GM21360 (cell line): ENCODE results near the gene DOCK8.

ENCODE experiments used
- ATAC-seq: cut with Tn5 transposase; IDR thresholded peaks from one replicate; pipeline ENCODE4 v1.9.1; 2021; ENCODE audit warnings: mild to moderate bottlenecking, moderate library complexity; ENCODE audit not compliant: unreplicated experiment

DOCK8 gene

GRCh38 chr9:487429-487828, 272.8 kb downstream of the DOCK8 start:
- ATAC-seq, result no peak

- no peak for ATAC-seq
Measured at GRCh38 chr9:488448-488847, 273.8 kb downstream of the DOCK8 start.

DNA sequence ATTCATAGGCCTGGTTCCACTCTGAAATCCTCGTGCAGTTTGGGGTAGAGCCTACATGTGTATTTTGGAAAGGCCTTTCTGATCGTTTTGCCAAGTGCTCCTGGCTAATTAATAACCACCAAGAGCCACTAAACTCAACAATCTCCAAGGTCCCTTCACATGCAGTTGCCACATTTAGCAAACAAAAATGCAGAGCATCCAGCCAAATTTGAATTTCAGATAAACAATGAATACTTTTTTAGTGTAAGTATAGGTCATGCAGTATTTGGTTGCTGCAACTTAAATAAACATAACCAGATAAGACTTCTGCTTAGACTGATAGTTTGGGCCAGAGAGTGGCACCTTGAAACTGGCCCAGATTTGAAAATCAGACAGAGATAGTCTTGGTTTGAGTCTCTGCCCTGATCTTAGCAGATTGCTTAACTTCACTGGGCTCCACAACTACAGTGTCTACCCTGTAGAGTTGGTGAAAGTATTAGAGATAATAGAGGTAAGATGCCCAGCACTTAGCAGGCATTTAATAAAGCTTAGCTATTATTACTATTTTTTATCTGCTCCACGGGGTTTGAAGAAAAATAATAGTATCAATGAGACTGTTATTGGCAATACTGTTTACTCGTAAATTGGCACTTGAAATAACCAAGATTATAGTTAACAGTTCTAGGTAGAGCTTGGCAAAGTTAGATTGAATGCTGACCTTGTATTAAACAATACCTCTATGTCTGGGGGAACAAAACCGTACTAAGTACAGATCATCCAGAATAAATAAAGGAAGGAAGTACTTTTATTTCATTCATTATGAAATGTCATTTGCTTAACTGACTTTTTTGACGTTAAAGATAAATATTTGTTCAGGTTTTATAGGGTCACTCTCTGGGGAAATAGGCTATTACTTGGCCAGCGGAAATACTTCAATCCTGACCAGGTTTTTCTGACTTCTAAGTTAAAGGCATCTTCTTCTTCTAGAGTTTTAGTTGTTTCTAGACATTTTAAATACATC, 274.8 kb downstream of the DOCK8 start:
- no peak for ATAC-seq

DNA sequence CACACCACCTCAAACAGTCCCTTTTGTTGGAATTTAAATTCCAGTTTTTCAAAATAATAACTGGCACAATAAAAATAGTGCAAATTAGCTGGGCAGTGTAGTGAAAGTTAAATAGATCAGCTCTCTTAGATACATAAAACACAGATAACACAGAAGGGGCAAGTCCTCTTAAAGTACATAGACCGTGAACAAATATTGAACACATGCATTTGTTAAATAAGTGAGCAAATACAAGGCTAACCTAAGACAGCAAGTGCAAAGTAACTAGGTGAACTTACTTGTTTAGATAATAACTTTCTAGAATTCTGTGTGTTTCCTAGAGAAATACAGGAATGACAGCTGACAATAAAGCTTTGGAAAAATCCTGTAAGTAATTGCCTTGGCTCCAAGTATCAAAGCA, 280.1 kb downstream of the DOCK8 start:
- no peak for ATAC-seq

GRCh38 chr9:495739-496138, 281.1 kb downstream of the DOCK8 start:
- no peak for ATAC-seq

DNA sequence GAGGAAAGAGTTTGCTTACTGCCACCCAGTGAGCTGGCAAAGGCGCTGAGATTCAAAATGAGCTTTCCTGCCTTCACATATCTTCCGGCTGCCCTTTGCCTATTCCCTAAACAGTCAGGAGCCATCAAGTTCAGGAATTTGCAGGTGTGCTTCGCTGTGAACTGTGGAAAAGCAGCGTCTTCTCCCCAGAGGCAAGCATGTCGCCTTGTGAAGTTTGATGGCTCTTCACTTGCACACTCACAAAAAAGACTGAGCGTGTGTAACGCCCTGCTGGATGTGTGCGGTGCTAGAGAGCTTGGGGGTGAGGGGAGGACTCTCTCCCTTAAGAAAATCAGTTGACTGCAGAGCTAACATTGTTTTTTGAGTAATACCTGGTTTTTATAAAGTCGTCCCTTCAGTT, 288.7 kb downstream of the DOCK8 start:
- ATAC-seq, result no peak

DNA sequence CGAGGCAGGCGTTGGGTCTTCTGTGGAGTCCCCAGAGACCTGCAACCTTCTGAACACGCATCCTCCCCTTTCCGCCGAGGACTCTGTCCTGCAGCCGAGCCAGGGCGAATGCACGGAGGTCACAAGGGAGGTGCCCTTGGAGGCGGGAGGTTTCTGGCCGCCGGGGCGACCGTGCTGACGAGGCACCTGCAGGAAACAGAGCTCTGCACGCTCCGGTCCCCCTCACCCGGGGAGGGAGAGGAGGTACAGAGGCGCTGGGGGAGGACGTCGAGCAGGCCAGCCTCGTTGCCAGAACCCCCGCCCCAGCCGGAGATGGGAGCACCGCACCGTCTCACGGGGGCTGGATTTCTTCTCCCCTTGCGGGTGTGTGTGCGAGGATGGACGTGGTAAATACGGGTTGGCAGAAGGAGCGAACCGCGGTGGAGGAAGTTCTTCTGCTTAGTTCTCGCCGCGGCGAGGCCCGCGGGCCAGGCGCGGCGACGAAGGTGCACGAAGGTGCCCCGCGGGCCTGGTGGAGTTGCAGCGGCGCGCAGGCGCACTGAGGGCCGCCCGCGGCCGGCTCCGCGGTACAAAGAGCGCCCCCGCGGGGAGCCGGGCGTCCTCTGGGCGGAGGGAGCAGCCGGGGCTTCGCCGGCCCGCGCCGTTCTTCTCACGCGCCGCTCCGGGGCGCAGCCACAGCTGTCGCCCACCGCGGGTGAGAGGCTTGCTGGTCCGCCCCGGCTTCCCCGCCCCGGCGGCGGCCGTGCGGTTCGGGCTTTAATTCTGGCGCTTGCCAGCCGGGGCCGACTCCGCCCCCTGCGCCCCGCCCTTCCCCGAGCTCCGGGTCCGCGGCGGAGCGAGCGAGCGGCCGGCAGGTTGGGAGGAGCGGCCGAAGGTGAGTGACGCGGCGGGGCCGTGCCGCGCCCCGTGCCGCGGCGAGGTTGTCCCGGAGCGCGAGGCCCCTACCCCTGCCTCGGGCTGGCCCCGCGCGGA, 289.5 kb downstream of the DOCK8 start, which contains the start of gene KANK1:
Gene KANK1, plus strand, starts transcription at position 815 of the 972 bp plus-strand sequence.
- peak; percentile 80 for ATAC-seq

DNA sequence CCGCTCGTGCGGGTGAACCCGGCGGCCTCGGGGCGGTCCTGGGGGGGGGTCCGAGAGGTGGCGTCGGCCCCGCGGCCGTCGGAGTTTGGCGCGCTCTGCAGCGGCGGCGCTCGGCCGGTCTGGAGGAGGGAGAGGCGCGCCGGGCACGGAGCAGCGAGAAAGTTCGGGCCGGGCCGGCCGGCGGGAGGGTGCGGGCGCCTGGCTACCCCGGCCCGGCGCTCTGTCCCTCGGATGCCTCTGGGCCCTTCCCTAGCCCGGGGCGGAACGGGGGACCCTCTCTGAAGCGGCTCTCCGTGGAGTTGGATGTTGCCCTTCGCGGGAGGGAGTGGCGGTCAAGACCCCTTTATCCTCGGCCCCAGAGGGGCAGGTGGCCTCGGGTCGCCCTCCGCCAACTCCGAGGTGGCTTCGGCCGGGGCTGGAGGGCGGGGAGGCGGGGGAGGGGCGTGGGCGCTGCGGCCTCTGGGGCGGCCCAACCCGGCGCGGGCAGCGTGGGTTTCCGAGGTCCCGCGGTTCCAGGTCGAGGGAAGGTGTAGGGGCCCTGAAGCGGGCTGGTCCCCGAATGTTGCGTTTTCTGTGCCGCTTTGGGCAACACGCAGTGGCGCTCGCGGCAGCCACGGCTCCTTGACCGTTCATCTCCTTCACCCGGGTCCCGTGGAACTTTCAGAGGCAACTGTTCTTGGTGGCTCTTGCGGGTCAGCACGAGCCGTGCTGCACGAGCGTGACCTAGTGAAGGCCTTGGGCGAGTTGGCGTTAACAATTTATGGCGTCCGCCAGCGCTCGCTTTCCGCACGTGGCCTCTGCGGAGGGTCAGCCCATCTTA, 290.5 kb downstream of the DOCK8 start:
- peak; percentile 21 for ATAC-seq

- ATAC-seq, result no peak
Measured at GRCh38 chr9:505741-506059, 291.0 kb downstream of the DOCK8 start.

GRCh38 chr9:506281-506680, 291.6 kb downstream of the DOCK8 start:
- ATAC-seq, result no peak

DNA sequence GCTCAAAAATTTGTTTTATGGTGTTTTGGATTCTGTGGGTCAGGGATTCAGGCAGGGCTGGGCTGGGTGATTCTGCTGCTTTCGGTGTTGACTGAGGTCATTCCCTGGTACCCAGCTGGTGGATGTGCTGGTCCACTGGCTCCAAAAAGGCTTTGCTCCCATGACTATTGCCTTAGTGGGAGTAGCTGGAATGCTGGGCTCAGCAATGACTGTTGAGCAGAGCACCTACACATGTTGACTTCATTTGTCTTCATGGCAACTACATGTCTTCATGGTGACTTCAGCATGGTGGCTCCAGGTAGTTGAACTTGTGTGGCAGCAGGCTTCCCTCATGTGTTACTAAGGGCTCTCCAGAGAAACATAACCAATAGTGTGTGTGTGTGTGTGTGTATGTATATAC, 297.2 kb downstream of the DOCK8 start:
- ATAC-seq, result no peak

- ATAC-seq, result no peak
Measured at GRCh38 chr9:512555-513272, 298.0 kb downstream of the DOCK8 start.
